SK-N-MC (cell line): ENCODE results near the gene LMOD1.

ENCODE experiments used
- DNase-seq: peaks from one replicate; pipeline ENCODE4 v3.0.0-alpha.2; 2011; ENCODE audit warnings: low read depth, low spot score
- H3K27ac ChIP-seq: fragments of 200-600 bp; sonication (generic); 2 replicates; pipeline ENCODE4 v1.5.1; 2016; ENCODE audit warnings: mixed run types
- H3K36me3 ChIP-seq: fragments of 200-600 bp; sonication (generic); 2 replicates; pipeline ENCODE4 v1.6.1; 2017; ENCODE audit warnings: antibody characterized with exemption, low read length, mixed read lengths; ENCODE audit not compliant: insufficient read depth
- H3K4me3 ChIP-seq: fragments of 200-600 bp; sonication (generic); 2 replicates; pipeline ENCODE4 v1.5.1; 2016
- H3K9ac ChIP-seq: fragments of 200-600 bp; sonication (generic); 2 replicates; pipeline ENCODE4 v1.8.0; 2017; ENCODE audit warnings: mixed run types, mixed read lengths; ENCODE audit not compliant: insufficient read length
- H3K9me3 ChIP-seq: fragments of 200-600 bp; sonication (generic); 2 replicates; pipeline ENCODE4 v1.6.1; 2017; ENCODE audit warnings: low read depth, mild to moderate bottlenecking, antibody characterized with exemption, low read length, moderate library complexity, mixed read lengths
- EZH2 ChIP-seq: fragments of 200-600 bp; sonication (generic); IDR thresholded peaks from one replicate; pipeline ENCODE4 v1.6.1; 2017; ENCODE audit warnings: antibody characterized with exemption
- FOXP2 ChIP-seq: optimal IDR thresholded peaks from 2 replicates; pipeline ENCODE3; 2011; ENCODE audit warnings: mild to moderate bottlenecking, moderate library complexity; ENCODE audit not compliant: insufficient read depth; ENCODE audit errors: extremely low read length, control extremely low read depth
- POLR2AphosphoS5 ChIP-seq: IDR thresholded peaks from 2 replicates; pipeline ENCODE4 v1.6.1; 2012; ENCODE audit warnings: mild to moderate bottlenecking, low read depth, low read length, borderline replicate concordance

LMOD1 gene

DNA sequence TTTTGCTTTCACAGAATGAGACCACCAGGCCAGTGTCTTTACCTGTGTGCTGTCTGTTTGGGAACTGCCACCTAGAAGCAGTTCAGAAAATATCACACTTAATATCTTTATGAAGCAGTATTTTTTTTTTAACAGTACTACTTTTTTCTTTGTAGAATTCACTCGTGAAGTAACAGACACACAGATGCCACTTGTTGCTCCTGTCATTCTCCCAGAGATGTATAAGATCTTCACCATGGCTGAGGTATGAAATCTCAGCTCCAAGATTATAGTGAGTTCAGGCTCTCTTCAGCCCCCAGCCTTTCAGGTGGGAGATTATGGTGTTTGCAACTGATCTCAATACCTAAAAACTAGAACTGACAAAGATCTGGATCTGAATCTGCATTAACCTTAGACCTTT, 94.4 kb downstream of the LMOD1 start:
- H3K4me3 ChIP-seq: no peak overlapping the region
- no peak overlapping the region for H3K9ac ChIP-seq
- peaks cover 97% of the 10 kb centered on the region for H3K36me3 ChIP-seq
- DNase-seq: no peak
- H3K27ac ChIP-seq: no peak overlapping the region
- no peaks in the 10 kb centered on the region for H3K9me3 ChIP-seq
- TF ChIP-seq EZH2 (no peak), POLR2AphosphoS5 (no peak), FOXP2 (no peak)

DNA sequence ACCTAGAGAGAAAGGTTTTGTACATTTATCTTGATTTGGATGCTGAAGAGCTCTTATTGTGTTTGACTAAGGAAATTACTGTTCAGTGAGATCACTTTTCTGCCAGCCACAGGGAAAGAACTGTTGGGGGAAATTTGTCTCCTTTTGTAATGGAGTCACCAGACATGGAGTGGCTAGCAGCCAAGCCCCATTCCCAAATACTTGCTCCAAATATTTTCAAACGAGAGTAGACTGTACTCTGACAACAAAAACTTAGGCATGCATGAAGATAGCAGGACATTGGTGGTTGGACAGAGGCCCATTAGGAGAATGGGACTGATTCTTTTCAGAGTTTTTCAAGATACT, 96.3 kb downstream of the LMOD1 start:
- H3K4me3 ChIP-seq: no peak overlapping the region

GRCh38 chr1:201849372-201850052, 96.8 kb downstream of the LMOD1 start:
- Histone ChIP-seq H3K36me3 (peaks cover 76% of the 10 kb centered on the region), H3K9ac (no peak overlapping the region), H3K4me3 (no peak overlapping the region), H3K27ac (0 out of 2 replicates have a peak overlapping the region, but pooled peaks have one; percentile 21), H3K9me3 (no peaks in the 10 kb centered on the region)
- TF ChIP-seq POLR2AphosphoS5 (no peak), FOXP2 (no peak), EZH2 (no peak)
- DNase-seq: no peak

More for the DNA sequence above, 96.3 kb downstream of the LMOD1 start:
- Histone ChIP-seq H3K9me3 (no peaks in the 10 kb centered on the region), H3K27ac (0 out of 2 replicates have a peak overlapping the region, but pooled peaks have one; percentile 21), H3K9ac (no peak overlapping the region), H3K36me3 (peaks cover 81% of the 10 kb centered on the region)
- DNase-seq: no peak
- TF ChIP-seq EZH2: no peak
- no peak for TF ChIP-seq POLR2AphosphoS5
- no peak for TF ChIP-seq FOXP2

GRCh38 chr1:201848230-201848629, 98.1 kb downstream of the LMOD1 start:
- Histone ChIP-seq H3K36me3 (peaks cover 64% of the 10 kb centered on the region), H3K9ac (no peak overlapping the region), H3K4me3 (no peak overlapping the region), H3K27ac (no peak overlapping the region), H3K9me3 (no peaks in the 10 kb centered on the region)
- no peak for DNase-seq
- TF ChIP-seq FOXP2: no peak
- no peak for TF ChIP-seq EZH2
- no peak for TF ChIP-seq POLR2AphosphoS5

- no peak overlapping the region for H3K27ac ChIP-seq
- no peaks in the 10 kb centered on the region for H3K9me3 ChIP-seq
- H3K4me3 ChIP-seq: no peak overlapping the region
- H3K36me3 ChIP-seq: peaks cover 63% of the 10 kb centered on the region
- H3K9ac ChIP-seq: no peak overlapping the region
- TF ChIP-seq FOXP2 (no peak), POLR2AphosphoS5 (no peak), EZH2 (no peak)
- DNase-seq: no peak
These were observed 99.2 kb downstream of the LMOD1 start for GRCh38 chr1:201847150-201847549.
